ENCODE measurements around the gene CMTM3.
"Not testable (repeated sequence)": the region's sequence is repeated elsewhere in the genome, so short reads cannot be mapped to it uniquely, and the experiment has no call there.

Gene CMTM3

GRCh38 chr16:66594739-66595138, 9.8 kb upstream of the CMTM3 start:
- Mint-ChIP-seq H3K4me1 (peaks cover 29% of the 10 kb centered on the region), H3K27ac (no peak overlapping the region), H3K36me3 (ENCODE audit: low read depth) (no peaks in the 10 kb centered on the region), H3K27me3 (peaks cover 1% of the 10 kb centered on the region), H3K4me3 (no peak overlapping the region), H3K9me3 (no peaks in the 10 kb centered on the region)
- ATAC-seq (no peak), DNase-seq (no peak)

GRCh38 chr16:66596559-66596958, 7.9 kb upstream of the CMTM3 start:
- not testable (repeated sequence) for ATAC-seq; DNase-seq; H3K4me3 Mint-ChIP-seq; H3K27me3 Mint-ChIP-seq; H3K36me3 Mint-ChIP-seq (ENCODE audit: low read depth); H3K9me3 Mint-ChIP-seq; H3K27ac Mint-ChIP-seq
- peaks cover 21% of the 10 kb centered on the region for H3K4me1 Mint-ChIP-seq

DNA sequence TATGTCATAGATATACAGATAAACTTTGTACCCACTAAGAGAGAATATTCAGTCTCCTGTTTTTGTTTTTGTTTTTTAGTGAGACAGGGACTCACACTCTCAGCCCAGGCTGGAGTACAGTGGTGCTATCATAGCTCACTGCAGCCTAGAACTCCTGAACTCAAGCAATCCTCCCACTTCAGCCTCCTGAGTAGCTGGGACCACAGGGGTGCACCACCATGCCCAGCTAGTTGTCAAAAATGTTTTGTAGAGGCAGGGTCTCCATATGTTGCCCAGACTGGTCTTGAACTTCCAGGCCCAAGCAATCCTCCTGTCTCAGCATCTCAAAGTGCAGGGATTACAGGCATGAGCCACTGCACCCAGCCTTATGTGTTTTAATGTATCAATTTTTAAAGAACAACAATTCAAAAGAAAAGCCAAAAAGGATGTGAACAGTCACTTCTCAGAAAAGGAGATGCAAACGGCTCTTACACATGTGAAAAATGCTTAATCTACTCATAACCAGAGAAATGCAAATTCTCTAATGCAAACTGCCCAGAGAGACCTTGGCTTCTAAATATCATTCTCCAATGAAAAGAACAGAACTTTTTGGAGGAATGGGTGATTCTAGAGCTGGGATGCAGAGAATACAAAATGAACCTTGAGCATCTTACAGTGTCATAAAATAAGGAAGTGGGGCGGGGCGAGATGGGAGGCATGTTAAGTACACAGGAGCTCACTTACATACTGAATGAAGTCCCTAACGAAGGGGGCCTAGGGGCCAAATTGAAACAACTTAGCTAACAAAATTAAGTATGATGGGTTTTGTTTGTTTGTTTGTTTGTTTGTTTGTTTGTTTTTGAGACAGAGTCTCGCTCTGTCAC, 7.3 kb upstream of the CMTM3 start:
- H3K27ac Mint-ChIP-seq: no peak overlapping the region
- no peak for ATAC-seq

DNA sequence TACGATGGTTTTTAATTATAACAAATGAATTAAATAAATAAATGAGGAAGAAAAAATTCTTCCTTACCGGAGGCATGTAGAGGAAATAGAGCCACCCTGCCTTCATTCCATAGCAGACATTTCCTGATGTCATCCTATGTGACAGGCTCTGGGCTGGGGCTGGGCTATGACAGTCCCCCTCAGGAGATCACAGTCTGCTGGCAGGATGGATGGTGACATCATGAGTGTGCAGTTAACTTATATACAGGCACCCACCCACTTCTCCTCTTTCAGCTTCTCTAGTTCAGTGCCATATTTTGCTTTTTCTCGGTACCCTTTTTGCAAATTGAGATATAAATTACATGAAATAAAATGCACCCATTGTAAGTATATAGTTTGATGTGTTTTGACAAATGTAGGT, 6.4 kb upstream of the CMTM3 start:
- no peak overlapping the region for H3K27ac Mint-ChIP-seq
- H3K27me3 Mint-ChIP-seq: no peaks in the 10 kb centered on the region
- no peak for DNase-seq
- peaks cover 24% of the 10 kb centered on the region for H3K4me1 Mint-ChIP-seq
- ATAC-seq: peak; percentile 69
- H3K9me3 Mint-ChIP-seq: peaks cover 8% of the 10 kb centered on the region
- H3K4me3 Mint-ChIP-seq: no peak overlapping the region
- H3K36me3 Mint-ChIP-seq (ENCODE audit: low read depth): no peaks in the 10 kb centered on the region

More for the DNA sequence above, 7.3 kb upstream of the CMTM3 start:
- Mint-ChIP-seq H3K27me3 (no peaks in the 10 kb centered on the region), H3K36me3 (ENCODE audit: low read depth) (no peaks in the 10 kb centered on the region), H3K9me3 (peaks cover 8% of the 10 kb centered on the region), H3K4me1 (peaks cover 21% of the 10 kb centered on the region), H3K4me3 (peak overlapping the region; percentile 1)
- DNase-seq: no peak

DNA sequence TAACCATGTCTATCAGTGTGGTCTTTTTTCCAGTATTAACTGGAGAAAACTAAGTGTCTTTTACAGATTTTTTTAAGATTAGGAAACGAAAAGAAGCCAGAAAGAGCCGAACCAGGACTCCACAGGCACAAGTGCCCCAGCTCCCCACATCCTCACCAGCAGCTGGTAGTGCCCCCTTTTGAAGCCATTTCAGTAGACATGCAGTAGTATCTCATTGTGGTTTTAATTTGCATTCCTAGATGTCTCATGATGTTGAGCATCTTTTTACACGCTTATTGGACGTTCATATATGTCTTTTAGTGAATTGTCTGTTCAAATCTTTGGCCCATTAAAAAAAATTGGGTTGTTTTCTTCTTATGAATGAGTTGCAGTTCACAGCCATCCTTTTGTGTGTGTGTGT, 4.8 kb upstream of the CMTM3 start:
- no peak overlapping the region for H3K4me3 Mint-ChIP-seq
- no peak overlapping the region for H3K27ac Mint-ChIP-seq
- H3K4me1 Mint-ChIP-seq: peaks cover 34% of the 10 kb centered on the region
- peaks cover 8% of the 10 kb centered on the region for H3K9me3 Mint-ChIP-seq
- ATAC-seq (no peak), DNase-seq (no peak)
- H3K27me3 Mint-ChIP-seq: no peaks in the 10 kb centered on the region
- no peaks in the 10 kb centered on the region for H3K36me3 Mint-ChIP-seq (ENCODE audit: low read depth)

DNA sequence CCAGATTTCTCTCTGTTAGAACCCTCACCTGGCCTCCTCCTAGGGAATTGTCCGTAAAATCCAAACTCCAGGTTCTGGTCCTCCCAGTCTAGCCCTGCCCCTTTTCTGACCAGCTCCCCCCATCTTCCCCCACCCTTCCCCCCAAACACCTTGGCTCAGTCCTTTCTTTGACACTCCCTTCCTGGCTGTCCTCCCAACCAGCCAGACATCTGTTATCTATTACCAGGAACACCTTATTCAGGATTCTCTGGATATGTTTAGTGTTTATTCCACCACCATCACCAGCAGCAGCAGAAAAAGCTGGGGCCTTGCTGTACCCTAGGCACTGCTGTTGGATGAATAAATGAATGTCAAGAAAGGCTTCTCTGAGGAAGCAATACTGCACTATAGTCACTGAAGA, 4.0 kb upstream of the CMTM3 start:
- Mint-ChIP-seq H3K4me3 (no peak overlapping the region), H3K27me3 (no peaks in the 10 kb centered on the region), H3K4me1 (peaks cover 34% of the 10 kb centered on the region), H3K36me3 (ENCODE audit: low read depth) (no peaks in the 10 kb centered on the region), H3K27ac (no peak overlapping the region), H3K9me3 (peaks cover 8% of the 10 kb centered on the region)
- DNase-seq: no peak
- no peak for ATAC-seq

- no peak overlapping the region for H3K4me3 Mint-ChIP-seq
- peaks cover 40% of the 10 kb centered on the region for H3K4me1 Mint-ChIP-seq
- no peak overlapping the region for H3K27ac Mint-ChIP-seq
- H3K36me3 Mint-ChIP-seq (ENCODE audit: low read depth): no peaks in the 10 kb centered on the region
- ATAC-seq (no peak), DNase-seq (no peak)
- H3K9me3 Mint-ChIP-seq: peaks cover 8% of the 10 kb centered on the region
- H3K27me3 Mint-ChIP-seq: no peaks in the 10 kb centered on the region
Measured at GRCh38 chr16:66601471-66601870, 3.0 kb upstream of the CMTM3 start.

GRCh38 chr16:66603537-66604375, 748 bp upstream of the CMTM3 start:
- Mint-ChIP-seq H3K36me3 (ENCODE audit: low read depth) (no peaks in the 10 kb centered on the region), H3K9me3 (peaks cover 8% of the 10 kb centered on the region), H3K4me3 (peak overlapping the region; percentile 92), H3K27me3 (no peaks in the 10 kb centered on the region), H3K4me1 (peaks cover 44% of the 10 kb centered on the region), H3K27ac (peak overlapping the region; percentile 90)
- ATAC-seq (peak; percentile 58), DNase-seq (peak; percentile 65)

GRCh38 chr16:66605177-66605978, 874 bp downstream of the CMTM3 start:
- ATAC-seq (peak; percentile 4), DNase-seq (peak; percentile 49)
- no peaks in the 10 kb centered on the region for H3K27me3 Mint-ChIP-seq
- H3K9me3 Mint-ChIP-seq: peaks cover 8% of the 10 kb centered on the region
- H3K4me1 Mint-ChIP-seq: peaks cover 40% of the 10 kb centered on the region
- peak overlapping the region; percentile 59 for H3K4me3 Mint-ChIP-seq
- H3K27ac Mint-ChIP-seq: peak overlapping the region; percentile 79
- peaks cover 6% of the 10 kb centered on the region for H3K36me3 Mint-ChIP-seq (ENCODE audit: low read depth)

GRCh38 chr16:66605979-66606751, 1.7 kb downstream of the CMTM3 start:
- H3K9me3 Mint-ChIP-seq: peaks cover under 1% of the 10 kb centered on the region
- ATAC-seq (no peak), DNase-seq (no peak)
- no peaks in the 10 kb centered on the region for H3K27me3 Mint-ChIP-seq
- H3K36me3 Mint-ChIP-seq (ENCODE audit: low read depth): peaks cover 10% of the 10 kb centered on the region
- H3K4me1 Mint-ChIP-seq: peaks cover 40% of the 10 kb centered on the region
- peak overlapping the region; percentile 59 for H3K4me3 Mint-ChIP-seq
- peak overlapping the region; percentile 79 for H3K27ac Mint-ChIP-seq

- Mint-ChIP-seq H3K9me3 (no peaks in the 10 kb centered on the region), H3K36me3 (ENCODE audit: low read depth) (peaks cover 17% of the 10 kb centered on the region), H3K27ac (peak overlapping the region; percentile 46), H3K4me3 (peak overlapping the region; percentile 39), H3K27me3 (no peaks in the 10 kb centered on the region), H3K4me1 (peaks cover 36% of the 10 kb centered on the region)
- DNase-seq (peak; percentile 90), ATAC-seq (peak; percentile 65)
Measured at GRCh38 chr16:66608241-66609138, 4.0 kb downstream of the CMTM3 start.

GRCh38 chr16:66609139-66609510, 4.6 kb downstream of the CMTM3 start:
- H3K36me3 Mint-ChIP-seq (ENCODE audit: low read depth): peaks cover 19% of the 10 kb centered on the region
- no peak for DNase-seq
- H3K27me3 Mint-ChIP-seq: no peaks in the 10 kb centered on the region
- H3K4me3 Mint-ChIP-seq: no peak overlapping the region
- peak overlapping the region; percentile 46 for H3K27ac Mint-ChIP-seq
- ATAC-seq: no peak
- H3K9me3 Mint-ChIP-seq: no peaks in the 10 kb centered on the region
- peaks cover 29% of the 10 kb centered on the region for H3K4me1 Mint-ChIP-seq

Measured in activated naive CD8-positive, alpha-beta T cell treated with anti-CD3 and anti-CD28 coated beads, Interleukin-2, amount 50 U/mL, for 24 hours (primary cell).